ENCODE data around the gene SLC20A1.

DNA sequence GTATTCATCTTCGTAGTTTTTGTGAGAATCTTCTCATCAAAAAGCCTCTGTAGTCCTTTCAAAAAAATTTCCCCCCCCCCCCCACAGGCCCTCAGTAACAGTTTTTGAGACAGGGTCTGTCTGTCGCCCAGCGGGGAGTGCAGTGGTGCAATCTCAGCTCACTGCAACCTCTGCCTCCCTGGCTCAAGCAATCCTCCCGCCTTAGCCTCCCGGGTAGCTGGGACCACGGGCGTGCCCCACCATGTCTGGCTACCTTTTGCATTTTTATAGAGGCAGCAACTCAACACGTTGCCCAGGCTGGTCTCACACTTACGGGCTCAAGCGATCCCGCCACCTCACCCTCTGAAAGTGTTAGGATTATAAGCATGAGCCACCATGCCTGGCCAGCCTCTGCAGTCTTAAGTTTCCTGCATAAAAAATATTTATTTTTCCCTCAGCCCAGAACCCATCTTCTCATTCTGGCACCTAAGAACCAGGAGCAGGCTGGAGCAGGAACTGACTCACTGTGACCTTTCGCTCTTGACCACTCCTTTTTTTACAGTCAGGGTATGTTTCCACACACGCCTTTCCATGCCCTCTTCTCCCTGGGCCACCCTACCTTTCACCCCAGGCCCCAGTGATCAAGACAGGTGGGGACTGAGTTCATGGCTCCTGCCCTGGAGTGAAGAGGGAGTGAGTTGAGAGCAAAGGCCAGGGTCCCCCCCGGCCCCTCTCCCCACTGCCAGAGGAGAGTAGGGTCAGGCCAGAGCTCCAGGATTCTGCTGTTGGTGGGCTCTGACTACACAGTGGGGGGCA is 42.5 kb downstream of the SLC20A1 start:
- TF ChIP-seq POLR2AphosphoS5 (IDR thresholded peaks at IDR 0.05) = no peak
- no peak for TF ChIP-seq CTCF (IDR thresholded peaks at IDR 0.05)
